ENCODE measurements around the gene AURKA.
A peak's percentile ranks its signal among the peaks of the same experiment; 100 is the strongest.
"Not testable (repeated sequence)": the region's sequence is repeated elsewhere in the genome, so short reads cannot be mapped to it uniquely, and the experiment has no call there.

Gene AURKA

GRCh38 chr20:56422076-56422823, 30.2 kb upstream of the AURKA start:
- DNase-seq (ENCODE audit: low read depth in 2 of 2) = no peak

- no peak for DNase-seq (ENCODE audit: low read depth in 2 of 2)
Measured at GRCh38 chr20:56420940-56421688, 29.1 kb upstream of the AURKA start.

- DNase-seq (ENCODE audit: low read depth in 2 of 2) = no peak
Measured at GRCh38 chr20:56420028-56420427, 28.0 kb upstream of the AURKA start.

- no peak for DNase-seq (ENCODE audit: low read depth in 2 of 2)
Measured at GRCh38 chr20:56418385-56418861, 26.4 kb upstream of the AURKA start.

GRCh38 chr20:56417911-56418310, 25.9 kb upstream of the AURKA start:
- no peak for DNase-seq (ENCODE audit: low read depth in 2 of 2)

- DNase-seq (ENCODE audit: low read depth in 2 of 2) = no peak
Measured at GRCh38 chr20:56417402-56417801, 25.4 kb upstream of the AURKA start.

- DNase-seq (ENCODE audit: low read depth in 2 of 2) = peak in 1 of 2 experiments; percentile 42
Measured at GRCh38 chr20:56414842-56415765, 23.1 kb upstream of the AURKA start.

GRCh38 chr20:56412949-56413348, 20.9 kb upstream of the AURKA start:
- DNase-seq (ENCODE audit: low read depth in 2 of 2) = no peak

GRCh38 chr20:56412473-56412790, 20.4 kb upstream of the AURKA start:
- DNase-seq (ENCODE audit: low read depth in 2 of 2) = no peak

- DNase-seq (ENCODE audit: low read depth in 2 of 2) = no peak
Measured at GRCh38 chr20:56411759-56412472, 19.9 kb upstream of the AURKA start, which contains the start of gene CASS4. TSS of gene CASS4 (plus strand) at chr20:56412260. CDS start at chr20:56412459, 199 bp downstream.

GRCh38 chr20:56411287-56411686, 19.3 kb upstream of the AURKA start:
- not testable (repeated sequence) for DNase-seq (ENCODE audit: low read depth in 2 of 2)

GRCh38 chr20:56409956-56410355, 17.9 kb upstream of the AURKA start:
- no peak for DNase-seq (ENCODE audit: low read depth in 2 of 2)

GRCh38 chr20:56409521-56409920, 17.5 kb upstream of the AURKA start:
- DNase-seq (ENCODE audit: low read depth in 2 of 2) = no peak

- no peak for DNase-seq (ENCODE audit: low read depth in 2 of 2)
Measured at GRCh38 chr20:56406910-56407309, 14.9 kb upstream of the AURKA start.

- not testable (repeated sequence) for DNase-seq (ENCODE audit: low read depth in 2 of 2)
Measured at GRCh38 chr20:56405356-56405755, 13.3 kb upstream of the AURKA start.

GRCh38 chr20:56403465-56403864, 11.4 kb upstream of the AURKA start:
- no peak for DNase-seq (ENCODE audit: low read depth in 2 of 2)

- DNase-seq (ENCODE audit: low read depth in 2 of 2) = peak in 1 of 2 experiments; percentile 44
Measured at GRCh38 chr20:56400001-56400640, 8.1 kb upstream of the AURKA start.

- no peak for DNase-seq (ENCODE audit: low read depth in 2 of 2)
Measured at GRCh38 chr20:56395166-56395565, 3.2 kb upstream of the AURKA start.

GRCh38 chr20:56393653-56394052, 1.6 kb upstream of the AURKA start:
- DNase-seq (ENCODE audit: low read depth in 2 of 2) = no peak

GRCh38 chr20:56392881-56393482, 967 bp upstream of the AURKA start:
- DNase-seq (ENCODE audit: low read depth in 2 of 2) = no peak
